K562 (cell line): ENCODE measurements around the gene TARS1. TPM values are rescaled to one million over a fixed set of nuclear protein-coding genes. Genes with fewer than 3 reads are reported as not detected.

Experiments used
- ARID1B ChIP-seq: fragments of 450-650 bp; IDR thresholded peaks from 2 replicates; pipeline ENCODE4 v1.6.1; 2016; ENCODE audit warnings: antibody characterized with exemption, mild to moderate bottlenecking, inconsistent platforms
- CBFA2T3 ChIP-seq: fragments of 450-650 bp; IDR thresholded peaks from 2 replicates; pipeline ENCODE4 v1.6.1; 2017
- CREBBP ChIP-seq: IDR thresholded peaks from one replicate; pipeline ENCODE4 v1.6.1; 2012; ENCODE audit warnings: low read depth, mild to moderate bottlenecking, control low read depth, inconsistent platforms, low read length
- EHMT2 ChIP-seq: fragments of 450-650 bp; IDR thresholded peaks from 2 replicates; pipeline ENCODE4 v1.6.1; 2018; ENCODE audit warnings: antibody characterized with exemption
- GATA2 ChIP-seq: sonication (generic); formaldehyde crosslinking; IDR thresholded peaks from 2 replicates; pipeline ENCODE4 v1.4.0; 2020; ENCODE audit warnings: mild to moderate bottlenecking, missing genetic modification reagents
- HLTF ChIP-seq: fragments of 450-650 bp; IDR thresholded peaks from 2 replicates; pipeline ENCODE4 v1.6.1; 2016
- KLF16 ChIP-seq: IDR thresholded peaks from 2 replicates; pipeline ENCODE4 v1.6.1; 2016; ENCODE audit warnings: antibody characterized with exemption
- MTA2 ChIP-seq: fragments of 450-650 bp; IDR thresholded peaks from 2 replicates; pipeline ENCODE4 v1.6.1; 2016; ENCODE audit warnings: low read depth
- NBN ChIP-seq: fragments of 450-650 bp; IDR thresholded peaks from 2 replicates; pipeline ENCODE4 v1.6.1; 2016; ENCODE audit warnings: low read depth, mild to moderate bottlenecking
- NCOR1 ChIP-seq: fragments of 450-650 bp; IDR thresholded peaks from 2 replicates; pipeline ENCODE4 v1.6.1; 2016; ENCODE audit warnings: mild to moderate bottlenecking, moderate library complexity
- NFIC ChIP-seq: fragments of 450-650 bp; IDR thresholded peaks from 2 replicates; pipeline ENCODE4 v1.6.1; 2017; ENCODE audit warnings: mild to moderate bottlenecking, inconsistent platforms
- NFRKB ChIP-seq: fragments of 450-650 bp; IDR thresholded peaks from 2 replicates; pipeline ENCODE4 v1.6.1; 2016; ENCODE audit warnings: low read depth
- PML ChIP-seq: IDR thresholded peaks from 2 replicates; pipeline ENCODE4 v1.6.1; 2012; ENCODE audit warnings: low read length, inconsistent platforms
- RFX1 ChIP-seq: fragments of 450-650 bp; IDR thresholded peaks from 2 replicates; pipeline ENCODE4 v1.6.1; 2016; ENCODE audit warnings: mild to moderate bottlenecking, moderate library complexity
- SMAD4 ChIP-seq: fragments of 250-450 bp; sonication (Bioruptor Pico); conservative IDR thresholded peaks from 2 replicates; pipeline ENCODE4 v1.8.0; 2021; ENCODE audit warnings: inconsistent platforms, mild to moderate bottlenecking, moderate library complexity
- SMARCC2 ChIP-seq: fragments of 450-650 bp; IDR thresholded peaks from 2 replicates; pipeline ENCODE4 v1.6.1; 2017; ENCODE audit warnings: antibody characterized with exemption, moderate library complexity, mild to moderate bottlenecking, low read depth
- SNIP1 ChIP-seq: fragments of 450-650 bp; IDR thresholded peaks from 2 replicates; pipeline ENCODE4 v1.7.1; 2017; ENCODE audit warnings: low read depth, mild to moderate bottlenecking
- SOX6 ChIP-seq: fragments of 450-650 bp; IDR thresholded peaks from 2 replicates; pipeline ENCODE4 v1.6.1; 2014; ENCODE audit warnings: mild to moderate bottlenecking
- SP1 ChIP-seq: sonication (generic); formaldehyde crosslinking; IDR thresholded peaks from 2 replicates; pipeline ENCODE4 v1.8.1; 2022; ENCODE audit warnings: mild to moderate bottlenecking, missing genetic modification reagents
- TFAM ChIP-seq: fragments of 250-450 bp; sonication (Bioruptor Pico); conservative IDR thresholded peaks from 2 replicates; pipeline ENCODE4 v1.5.0; 2021; ENCODE audit warnings: mild to moderate bottlenecking, moderate library complexity
- TOE1 ChIP-seq, 2 experiments: fragments of 450-650 bp in 1 of 2; sonication (generic) in 1 of 2; formaldehyde crosslinking in 1 of 2; IDR thresholded peaks; 2 replicates each; pipeline versions ENCODE4 v1.7.1 to v1.8.0; 2016 to 2022; ENCODE audit warnings: borderline replicate concordance in 2 of 2, mild to moderate bottlenecking in 2 of 2, antibody characterized with exemption in 1 of 2, inconsistent platforms in 1 of 2, low read depth in 1 of 2, missing genetic modification reagents in 1 of 2, moderate library complexity in 1 of 2
- ZNF449 ChIP-seq: fragments of 250-450 bp; sonication (Bioruptor Pico); IDR thresholded peaks from 2 replicates; pipeline ENCODE4 v1.8.0; 2022; ENCODE audit warnings: moderate library complexity, mild to moderate bottlenecking, inconsistent platforms
- ZNF699 ChIP-seq: fragments of 250-450 bp; sonication (Bioruptor Pico); IDR thresholded peaks from 2 replicates; pipeline ENCODE4 v1.8.0; 2021; ENCODE audit warnings: mild to moderate bottlenecking, moderate library complexity; ENCODE audit not compliant: insufficient replicate concordance
- polyA plus RNA-seq, 8 experiments: library from polyadenylated mRNA; depleted of rRNA in 4 of 8; stranded (reverse) in 5 of 8; unstranded in 3 of 8; fragments of >200 nt; fragmentation: Nextera tagmentation in 2 of 8; fragmentation: Illumina TruSeq in 1 of 8; extraction: Ambion mirVana in 2 of 8; extraction: Trizol in 1 of 8; gene quantifications; 2 replicates each; pipeline versions ENCODE4 v1.2.1 to v1.2.3, GENCODE V29; 2011 to 2014; ENCODE audit warnings: inconsistent platforms in 1 of 8, missing spikeins in 1 of 8
- total RNA-seq, 7 experiments: library from RNA; depleted of rRNA in 6 of 7; stranded (reverse); fragments of >200 nt in 6 of 7; fragmentation: Illumina TruSeq in 2 of 7; extraction: Trizol in 2 of 7; gene quantifications; 2 replicates each; pipeline versions ENCODE4 v1.2.1 to v1.2.3, GENCODE V29; 2011 to 2021; ENCODE audit warnings: low replicate concordance in 1 of 7
- TF ChIP-seq, protein P1 (sequence below): fragments of 450-650 bp; formaldehyde crosslinking; IDR thresholded peaks from 2 replicates; pipeline ENCODE4 v1.4.0; 2020; ENCODE audit warnings: mild to moderate bottlenecking, moderate library complexity
- TF ChIP-seq, protein P2 (sequence below): sonication (generic); formaldehyde crosslinking; IDR thresholded peaks from 2 replicates; pipeline ENCODE4 v1.8.0; 2022; ENCODE audit warnings: missing genetic modification reagents, mild to moderate bottlenecking, moderate library complexity, borderline replicate concordance
- TF ChIP-seq, protein P3 (sequence below): fragments of 200-800 bp; sonication (Bioruptor generic); IDR thresholded peaks from 2 replicates; pipeline ENCODE4 v1.6.1; 2017; ENCODE audit warnings: missing genetic modification characterization, missing compliant biosample characterization

Gene TARS1
- total and polyA plus RNA-seq, 9 of the 15 experiments (the other 6 are each of a cell fraction or from before 2014, with no cell fraction given), result 263 to 518 (median 439) TPM

DNA sequence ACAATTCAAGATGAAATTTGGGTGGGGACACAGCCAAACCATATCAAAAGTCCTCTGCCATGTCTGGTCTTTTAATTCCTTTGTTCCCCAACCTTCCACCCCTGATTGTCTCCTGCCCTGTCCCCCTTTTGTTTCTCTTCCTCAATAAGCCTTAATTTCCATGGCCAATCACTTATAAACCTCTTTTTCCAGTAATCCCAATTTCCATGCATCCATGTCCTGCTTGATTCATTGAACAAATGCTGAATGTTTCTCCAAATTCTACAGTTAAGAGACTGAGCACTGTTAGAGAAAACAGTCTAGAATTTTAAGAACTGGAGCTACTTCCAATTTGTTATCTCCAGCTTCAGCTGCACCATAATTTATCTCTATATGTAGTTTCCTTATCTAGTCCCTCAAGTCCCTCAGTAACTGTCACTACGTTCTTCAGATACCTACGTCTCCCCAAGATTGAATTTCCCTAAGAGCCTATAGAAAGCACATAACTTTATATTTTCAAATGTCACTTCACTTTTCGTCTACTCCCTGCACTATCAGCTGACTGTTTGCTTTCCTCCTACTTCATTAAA lies 34.2 kb downstream of the TARS1 start (continued):
- no peak for TF ChIP-seq NFRKB
- peak; percentile 84 for TF ChIP-seq NCOR1
- no peak for TF ChIP-seq SNIP1
- peak; percentile 76 for TF ChIP-seq GATA2
- TF ChIP-seq, protein P1, sequence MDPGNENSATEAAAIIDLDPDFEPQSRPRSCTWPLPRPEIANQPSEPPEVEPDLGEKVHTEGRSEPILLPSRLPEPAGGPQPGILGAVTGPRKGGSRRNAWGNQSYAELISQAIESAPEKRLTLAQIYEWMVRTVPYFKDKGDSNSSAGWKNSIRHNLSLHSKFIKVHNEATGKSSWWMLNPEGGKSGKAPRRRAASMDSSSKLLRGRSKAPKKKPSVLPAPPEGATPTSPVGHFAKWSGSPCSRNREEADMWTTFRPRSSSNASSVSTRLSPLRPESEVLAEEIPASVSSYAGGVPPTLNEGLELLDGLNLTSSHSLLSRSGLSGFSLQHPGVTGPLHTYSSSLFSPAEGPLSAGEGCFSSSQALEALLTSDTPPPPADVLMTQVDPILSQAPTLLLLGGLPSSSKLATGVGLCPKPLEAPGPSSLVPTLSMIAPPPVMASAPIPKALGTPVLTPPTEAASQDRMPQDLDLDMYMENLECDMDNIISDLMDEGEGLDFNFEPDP (CRISPR knock-in tag), result no peak
- TF ChIP-seq ZNF699 (CRISPR knock-in tag), result no peak
- TF ChIP-seq SMARCC2, result peak; percentile 65; the same call in 1 of the 2 replicates
- TF ChIP-seq CBFA2T3, result peak; percentile 91
- TF ChIP-seq MTA2, result peak; percentile 87
- peak; percentile 68 for TF ChIP-seq NFIC
- peak; percentile 28; the same call in 1 of the 2 replicates for TF ChIP-seq SP1 (CRISPR knock-in tag)
- TF ChIP-seq ARID1B, result peak; percentile 93
- TF ChIP-seq ZNF449 (CRISPR knock-in tag), result no peak
- TF ChIP-seq EHMT2, result 0 out of 2 replicates have a peak, but pooled peaks have one; percentile 8
- peak; percentile 74 for TF ChIP-seq PML
- no peak for TF ChIP-seq CREBBP
- TF ChIP-seq HLTF, result no peak
- TF ChIP-seq TFAM (CRISPR knock-in tag), result no peak
- TF ChIP-seq, protein P2, sequence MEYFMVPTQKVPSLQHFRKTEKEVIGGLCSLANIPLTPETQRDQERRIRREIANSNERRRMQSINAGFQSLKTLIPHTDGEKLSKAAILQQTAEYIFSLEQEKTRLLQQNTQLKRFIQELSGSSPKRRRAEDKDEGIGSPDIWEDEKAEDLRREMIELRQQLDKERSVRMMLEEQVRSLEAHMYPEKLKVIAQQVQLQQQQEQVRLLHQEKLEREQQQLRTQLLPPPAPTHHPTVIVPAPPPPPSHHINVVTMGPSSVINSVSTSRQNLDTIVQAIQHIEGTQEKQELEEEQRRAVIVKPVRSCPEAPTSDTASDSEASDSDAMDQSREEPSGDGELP (CRISPR knock-in tag), result no peak
- TF ChIP-seq RFX1, result peak; percentile 43
- TF ChIP-seq KLF16, result peak; percentile 80
- TF ChIP-seq SOX6, result peak; percentile 73
- TF ChIP-seq, protein P3, sequence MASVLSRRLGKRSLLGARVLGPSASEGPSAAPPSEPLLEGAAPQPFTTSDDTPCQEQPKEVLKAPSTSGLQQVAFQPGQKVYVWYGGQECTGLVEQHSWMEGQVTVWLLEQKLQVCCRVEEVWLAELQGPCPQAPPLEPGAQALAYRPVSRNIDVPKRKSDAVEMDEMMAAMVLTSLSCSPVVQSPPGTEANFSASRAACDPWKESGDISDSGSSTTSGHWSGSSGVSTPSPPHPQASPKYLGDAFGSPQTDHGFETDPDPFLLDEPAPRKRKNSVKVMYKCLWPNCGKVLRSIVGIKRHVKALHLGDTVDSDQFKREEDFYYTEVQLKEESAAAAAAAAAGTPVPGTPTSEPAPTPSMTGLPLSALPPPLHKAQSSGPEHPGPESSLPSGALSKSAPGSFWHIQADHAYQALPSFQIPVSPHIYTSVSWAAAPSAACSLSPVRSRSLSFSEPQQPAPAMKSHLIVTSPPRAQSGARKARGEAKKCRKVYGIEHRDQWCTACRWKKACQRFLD (CRISPR knock-in tag), result no peak
- peak; percentile 57; the same call in 1 of the 2 replicates for TF ChIP-seq NBN
- TF ChIP-seq TOE1 (IDR thresholded peaks at IDR 0.05; ENCODE audit: borderline replicate concordance), result peak; percentile 22; the same call in 1 of the 2 replicates
- no peak for TF ChIP-seq TOE1 (CRISPR knock-in tag; IDR thresholded peaks at IDR 0.05; ENCODE audit: borderline replicate concordance, low read depth)
- 0 out of 2 replicates have a peak, but pooled peaks have one; percentile 29 for TF ChIP-seq SMAD4 (CRISPR knock-in tag)
